ENCODE measurements around the gene BEST1.

Gene BEST1

DNA sequence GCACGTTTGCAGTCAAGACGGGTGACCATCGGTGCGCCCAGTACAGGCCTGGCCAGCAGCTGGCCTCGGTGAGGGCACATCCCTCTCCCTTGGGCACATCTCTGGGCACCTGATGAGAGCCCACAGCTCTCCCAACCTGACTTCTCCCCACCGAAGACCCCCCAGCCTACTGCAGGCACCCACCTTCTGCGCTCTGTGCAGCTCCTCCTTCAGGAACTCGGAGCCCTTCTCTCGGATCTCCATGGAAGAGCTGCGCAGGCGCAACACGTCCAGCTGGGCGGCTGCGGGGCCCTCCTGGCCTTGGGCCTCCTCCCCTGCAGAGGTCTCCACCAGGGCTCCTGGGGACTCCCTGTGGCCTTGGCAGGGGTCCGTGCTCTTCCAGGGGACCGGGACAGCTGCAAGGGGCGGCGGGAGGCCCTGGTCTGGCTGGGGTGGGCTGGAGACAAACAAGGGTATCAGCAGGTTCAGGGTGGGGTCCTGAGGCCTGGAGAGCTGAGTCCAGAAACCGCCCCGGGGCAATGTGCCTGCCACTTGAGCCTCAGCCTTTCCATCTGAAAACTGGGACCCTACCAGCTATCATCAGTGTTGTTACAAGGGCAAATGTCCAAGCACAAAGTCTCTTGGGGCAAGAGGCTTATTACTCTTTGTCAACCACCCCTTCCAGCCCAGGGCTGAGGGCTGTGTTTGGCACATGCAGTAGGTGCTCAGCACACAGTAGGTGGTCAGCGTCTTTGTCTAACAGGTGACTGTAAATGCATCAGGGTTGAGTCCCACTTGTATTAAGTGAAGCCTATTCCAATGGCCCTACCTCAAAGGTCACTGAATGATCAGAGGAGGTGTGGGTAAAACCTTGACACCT is 42.1 kb upstream of the BEST1 start:
- Histone ChIP-seq H3K27ac (ENCODE audit: low read depth in 2 of 2, low read length in 2 of 2) (no peak overlapping the region), H3K4me1 (ENCODE audit: control insufficient read depth in 2 of 2, insufficient read depth in 2 of 2, low read length in 2 of 2) (peaks cover 0 to 3% of the 10 kb centered on the region in 2 donors), H3K9ac (ENCODE audit: low read depth in 1 of 2, low read length in 2 of 2) (no peak overlapping the region), H3K27me3 (ENCODE audit: control insufficient read depth in 2 of 2, insufficient read depth in 2 of 2, low read length in 2 of 2) (no peaks in the 10 kb centered on the region), H3K36me3 (ENCODE audit: control insufficient read depth in 2 of 2, insufficient read depth in 2 of 2, low read length in 2 of 2) (peaks cover 0 to 3% of the 10 kb centered on the region in 2 donors), H3K4me3 (ENCODE audit: low read length in 2 of 2) (no peak overlapping the region), H3K9me3 (ENCODE audit: control insufficient read depth in 2 of 2, low read length in 2 of 2) (no peaks in the 10 kb centered on the region)

DNA sequence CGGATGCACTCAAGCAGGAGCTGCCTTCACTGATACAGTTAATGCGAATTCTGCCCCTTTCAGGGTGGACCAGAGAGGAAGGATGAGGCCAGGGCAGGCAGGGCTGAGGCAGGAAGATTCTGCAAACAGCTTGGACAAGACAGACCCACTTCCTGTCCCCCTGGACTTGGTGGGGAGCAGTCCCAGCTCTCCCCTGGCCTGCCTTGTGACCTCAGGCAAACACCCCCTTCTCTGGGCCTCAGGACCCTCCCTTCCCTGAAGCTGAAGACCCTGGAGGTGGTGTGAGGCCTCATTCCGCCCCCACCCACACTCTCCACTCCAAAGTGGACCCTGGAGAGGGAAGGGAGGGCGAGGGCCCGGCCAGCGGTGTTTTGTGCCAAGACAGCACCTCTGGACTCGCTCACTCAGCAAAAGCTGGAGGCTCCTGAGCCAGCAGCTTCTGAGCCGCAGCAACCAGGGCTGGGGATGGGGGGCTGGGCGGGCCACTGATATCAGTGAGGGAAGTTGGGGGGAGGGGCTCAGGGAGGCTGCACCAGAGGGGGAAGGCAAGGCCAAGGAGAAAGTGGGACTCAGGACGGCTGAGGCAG is 41.3 kb upstream of the BEST1 start:
- Histone ChIP-seq H3K4me1 (ENCODE audit: control insufficient read depth in 2 of 2, insufficient read depth in 2 of 2, low read length in 2 of 2) (peaks cover 0 to 3% of the 10 kb centered on the region in 2 donors), H3K27me3 (ENCODE audit: control insufficient read depth in 2 of 2, insufficient read depth in 2 of 2, low read length in 2 of 2) (no peaks in the 10 kb centered on the region), H3K27ac (ENCODE audit: low read depth in 2 of 2, low read length in 2 of 2) (no peak overlapping the region), H3K4me3 (ENCODE audit: low read length in 2 of 2) (no peak overlapping the region), H3K9ac (ENCODE audit: low read depth in 1 of 2, low read length in 2 of 2) (no peak overlapping the region), H3K36me3 (ENCODE audit: control insufficient read depth in 2 of 2, insufficient read depth in 2 of 2, low read length in 2 of 2) (peaks cover 0 to 3% of the 10 kb centered on the region in 2 donors), H3K9me3 (ENCODE audit: control insufficient read depth in 2 of 2, low read length in 2 of 2) (no peaks in the 10 kb centered on the region)

DNA sequence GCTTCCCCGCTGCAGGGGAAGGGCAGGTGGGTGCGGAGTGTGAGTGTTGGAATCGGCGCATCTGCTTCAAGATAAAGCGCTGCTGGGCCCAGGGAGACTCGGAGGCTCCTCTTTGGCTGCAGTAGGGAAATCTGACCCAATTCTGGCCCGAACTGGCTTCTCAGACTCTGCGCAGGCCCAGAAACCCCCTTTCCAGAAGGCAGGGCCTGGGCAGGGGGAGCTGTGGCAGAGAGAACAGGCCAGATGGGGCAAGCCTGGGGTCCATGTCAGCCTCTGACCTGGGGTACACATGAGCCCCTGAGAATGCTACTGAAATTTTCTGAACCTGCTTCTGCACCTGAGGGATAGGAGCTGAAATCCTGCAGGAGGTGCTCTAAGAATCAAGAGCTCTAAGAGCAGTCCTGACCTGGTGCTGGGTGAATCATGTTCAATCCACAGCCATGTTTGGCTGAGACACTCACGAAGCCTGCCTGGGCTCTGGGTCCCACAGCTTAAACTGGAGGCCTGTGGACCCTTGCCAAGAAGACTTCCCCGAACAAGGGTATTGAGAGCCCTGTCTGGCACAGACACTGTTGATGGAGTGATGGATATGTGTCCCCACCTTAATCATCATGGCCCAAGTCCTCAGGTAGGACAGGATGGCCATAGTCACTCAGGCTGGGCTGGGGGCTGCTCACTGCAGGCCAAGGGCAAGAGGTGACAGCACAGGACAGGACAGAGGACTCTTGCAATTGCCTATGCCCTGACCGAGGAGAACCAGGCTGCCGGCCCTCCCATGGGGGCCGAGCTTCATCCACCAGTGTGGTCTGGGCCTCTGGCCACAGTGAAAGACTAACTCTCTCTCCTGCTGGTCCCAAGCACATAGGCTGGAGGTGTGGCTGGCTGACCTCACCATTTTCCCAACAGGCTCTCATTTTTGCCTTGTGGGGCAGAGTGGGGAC is 39.7 kb upstream of the BEST1 start:
- H3K4me3 ChIP-seq (ENCODE audit: low read length in 2 of 2): no peak overlapping the region
- no peak overlapping the region for H3K27ac ChIP-seq (ENCODE audit: low read depth in 2 of 2, low read length in 2 of 2)
- peaks cover 0 to 3% of the 10 kb centered on the region in 2 donors for H3K4me1 ChIP-seq (ENCODE audit: control insufficient read depth in 2 of 2, insufficient read depth in 2 of 2, low read length in 2 of 2)
- H3K27me3 ChIP-seq (ENCODE audit: control insufficient read depth in 2 of 2, insufficient read depth in 2 of 2, low read length in 2 of 2): no peaks in the 10 kb centered on the region
- H3K36me3 ChIP-seq (ENCODE audit: control insufficient read depth in 2 of 2, insufficient read depth in 2 of 2, low read length in 2 of 2): no peaks in the 10 kb centered on the region
- H3K9me3 ChIP-seq (ENCODE audit: control insufficient read depth in 2 of 2, low read length in 2 of 2): no peaks in the 10 kb centered on the region
- H3K9ac ChIP-seq (ENCODE audit: low read depth in 1 of 2, low read length in 2 of 2): no peak overlapping the region

GRCh38 chr11:61911128-61911700 is 38.9 kb upstream of the BEST1 start:
- H3K27ac ChIP-seq (ENCODE audit: low read depth in 2 of 2, low read length in 2 of 2): no peak overlapping the region
- H3K36me3 ChIP-seq (ENCODE audit: control insufficient read depth in 2 of 2, insufficient read depth in 2 of 2, low read length in 2 of 2): no peaks in the 10 kb centered on the region
- peaks cover 0 to 3% of the 10 kb centered on the region in 2 donors for H3K4me1 ChIP-seq (ENCODE audit: control insufficient read depth in 2 of 2, insufficient read depth in 2 of 2, low read length in 2 of 2)
- no peak overlapping the region for H3K4me3 ChIP-seq (ENCODE audit: low read length in 2 of 2)
- H3K9me3 ChIP-seq (ENCODE audit: control insufficient read depth in 2 of 2, low read length in 2 of 2): no peaks in the 10 kb centered on the region
- H3K27me3 ChIP-seq (ENCODE audit: control insufficient read depth in 2 of 2, insufficient read depth in 2 of 2, low read length in 2 of 2): peaks cover under 1% of the 10 kb centered on the region in 2 donors
- H3K9ac ChIP-seq (ENCODE audit: low read depth in 1 of 2, low read length in 2 of 2): no peak overlapping the region

- Histone ChIP-seq H3K36me3 (ENCODE audit: control insufficient read depth in 2 of 2, insufficient read depth in 2 of 2, low read length in 2 of 2) (no peaks in the 10 kb centered on the region), H3K9me3 (ENCODE audit: control insufficient read depth in 2 of 2, low read length in 2 of 2) (no peaks in the 10 kb centered on the region), H3K4me1 (ENCODE audit: control insufficient read depth in 2 of 2, insufficient read depth in 2 of 2, low read length in 2 of 2) (peaks cover 0 to 3% of the 10 kb centered on the region in 2 donors), H3K27me3 (ENCODE audit: control insufficient read depth in 2 of 2, insufficient read depth in 2 of 2, low read length in 2 of 2) (peaks cover 4 to 5% of the 10 kb centered on the region in 2 donors), H3K27ac (ENCODE audit: low read depth in 2 of 2, low read length in 2 of 2) (no peak overlapping the region), H3K4me3 (ENCODE audit: low read length in 2 of 2) (no peak overlapping the region), H3K9ac (ENCODE audit: low read depth in 1 of 2, low read length in 2 of 2) (no peak overlapping the region)
Observed at GRCh38 chr11:61911701-61912529, 38.2 kb upstream of the BEST1 start.

GRCh38 chr11:61912530-61912898 is 37.6 kb upstream of the BEST1 start:
- H3K36me3 ChIP-seq (ENCODE audit: control insufficient read depth in 2 of 2, insufficient read depth in 2 of 2, low read length in 2 of 2): no peaks in the 10 kb centered on the region
- H3K9ac ChIP-seq (ENCODE audit: low read depth in 1 of 2, low read length in 2 of 2): no peak overlapping the region
- peaks cover under 1 to 3% of the 10 kb centered on the region in 2 donors for H3K4me1 ChIP-seq (ENCODE audit: control insufficient read depth in 2 of 2, insufficient read depth in 2 of 2, low read length in 2 of 2)
- H3K9me3 ChIP-seq (ENCODE audit: control insufficient read depth in 2 of 2, low read length in 2 of 2): no peaks in the 10 kb centered on the region
- H3K27me3 ChIP-seq (ENCODE audit: control insufficient read depth in 2 of 2, insufficient read depth in 2 of 2, low read length in 2 of 2): peaks cover 4 to 6% of the 10 kb centered on the region in 2 donors
- no peak overlapping the region for H3K4me3 ChIP-seq (ENCODE audit: low read length in 2 of 2)
- no peak overlapping the region for H3K27ac ChIP-seq (ENCODE audit: low read depth in 2 of 2, low read length in 2 of 2)

DNA sequence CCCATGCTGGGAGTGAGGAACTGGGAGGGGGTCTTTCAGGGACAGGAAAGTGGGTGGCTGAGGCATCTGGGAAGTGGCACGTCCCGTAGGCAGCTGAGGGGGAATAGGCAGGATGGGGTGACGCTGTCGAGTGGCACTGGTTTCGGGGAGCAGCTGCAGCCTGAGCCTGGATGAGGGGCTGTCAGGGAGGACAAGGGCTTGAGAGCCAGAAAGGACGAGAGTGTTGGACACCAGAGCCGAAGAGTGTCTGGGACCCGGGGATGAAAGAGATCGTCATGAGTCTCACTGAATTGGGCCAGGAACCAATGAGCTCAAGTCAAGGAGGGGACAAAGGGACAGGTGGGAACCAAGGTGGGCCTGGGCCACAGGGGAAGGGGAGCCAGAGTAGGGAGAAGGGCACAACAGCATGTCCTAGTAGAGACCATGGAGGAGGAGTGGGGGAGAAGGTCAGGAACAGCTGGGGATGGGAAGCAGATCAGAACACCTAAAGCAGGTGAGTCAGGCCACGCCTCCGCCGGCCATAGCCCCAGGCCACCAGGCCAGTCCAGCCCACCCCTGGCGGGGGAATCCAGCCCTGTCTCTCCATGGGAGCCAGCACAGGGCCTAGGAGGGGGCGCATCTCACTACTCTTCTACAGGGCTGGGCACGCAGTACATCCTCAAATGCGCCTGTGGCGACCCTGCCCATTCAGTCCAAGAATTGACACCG is 37.0 kb upstream of the BEST1 start:
- Histone ChIP-seq H3K27ac (ENCODE audit: low read depth in 2 of 2, low read length in 2 of 2) (no peak overlapping the region), H3K27me3 (ENCODE audit: control insufficient read depth in 2 of 2, insufficient read depth in 2 of 2, low read length in 2 of 2) (peaks cover 9 to 12% of the 10 kb centered on the region in 2 donors), H3K36me3 (ENCODE audit: control insufficient read depth in 2 of 2, insufficient read depth in 2 of 2, low read length in 2 of 2) (no peaks in the 10 kb centered on the region), H3K4me1 (ENCODE audit: control insufficient read depth in 2 of 2, insufficient read depth in 2 of 2, low read length in 2 of 2) (peaks cover 5 to 6% of the 10 kb centered on the region in 2 donors), H3K9me3 (ENCODE audit: control insufficient read depth in 2 of 2, low read length in 2 of 2) (no peaks in the 10 kb centered on the region), H3K9ac (ENCODE audit: low read depth in 1 of 2, low read length in 2 of 2) (no peak overlapping the region), H3K4me3 (ENCODE audit: low read length in 2 of 2) (no peak overlapping the region)

DNA sequence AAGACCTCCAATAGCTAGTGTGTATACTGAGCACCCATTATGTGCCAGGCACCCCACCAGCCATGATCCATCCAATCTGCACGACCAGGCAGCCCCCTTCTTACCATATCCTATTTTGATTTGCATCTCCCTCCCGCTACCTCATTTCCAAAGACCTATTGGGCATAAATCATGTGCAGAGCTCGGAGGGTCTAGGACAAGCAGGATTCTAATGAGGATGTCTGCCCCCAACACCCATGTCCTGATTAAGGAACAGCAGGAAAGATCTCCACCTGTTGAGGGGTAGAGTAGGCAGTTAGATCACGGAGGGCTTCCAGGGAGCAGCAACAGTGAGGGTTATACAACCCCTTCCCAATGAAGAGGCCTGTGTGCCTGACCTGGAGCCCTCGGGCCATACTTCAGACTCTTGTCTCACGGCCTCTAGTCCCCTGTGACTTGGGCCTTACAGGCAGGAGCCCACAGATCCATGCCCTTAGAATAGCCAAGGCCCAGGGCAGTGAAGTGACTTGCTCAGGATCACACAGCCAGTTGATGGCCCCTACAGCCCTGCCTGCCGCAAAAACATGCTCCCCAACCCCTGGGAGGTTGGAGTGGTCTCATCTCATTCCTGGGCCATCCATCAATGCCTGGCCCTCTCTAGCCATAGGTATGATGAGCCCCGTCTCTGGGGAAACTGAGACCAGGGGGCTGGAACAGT is 36.3 kb upstream of the BEST1 start:
- Histone ChIP-seq H3K4me1 (ENCODE audit: control insufficient read depth in 2 of 2, insufficient read depth in 2 of 2, low read length in 2 of 2) (peaks cover 5 to 6% of the 10 kb centered on the region in 2 donors), H3K27me3 (ENCODE audit: control insufficient read depth in 2 of 2, insufficient read depth in 2 of 2, low read length in 2 of 2) (peaks cover 15 to 18% of the 10 kb centered on the region in 2 donors), H3K36me3 (ENCODE audit: control insufficient read depth in 2 of 2, insufficient read depth in 2 of 2, low read length in 2 of 2) (no peaks in the 10 kb centered on the region), H3K4me3 (ENCODE audit: low read length in 2 of 2) (no peak overlapping the region), H3K27ac (ENCODE audit: low read depth in 2 of 2, low read length in 2 of 2) (no peak overlapping the region), H3K9ac (ENCODE audit: low read depth in 1 of 2, low read length in 2 of 2) (no peak overlapping the region), H3K9me3 (ENCODE audit: control insufficient read depth in 2 of 2, low read length in 2 of 2) (no peaks in the 10 kb centered on the region)

Data from mucosa of rectum (tissue), 2 donors.